ELR (cell line): ENCODE data around the gene BLOC1S3.
"Not testable (repeated sequence)": the region's sequence is repeated elsewhere in the genome, so short reads cannot be mapped to it uniquely, and the experiment has no call there.

ENCODE experiments used
- DNase-seq: peaks from one replicate; pipeline ENCODE4 v3.0.0-alpha.2; 2015; ENCODE audit warnings: low read depth

Gene BLOC1S3

DNA sequence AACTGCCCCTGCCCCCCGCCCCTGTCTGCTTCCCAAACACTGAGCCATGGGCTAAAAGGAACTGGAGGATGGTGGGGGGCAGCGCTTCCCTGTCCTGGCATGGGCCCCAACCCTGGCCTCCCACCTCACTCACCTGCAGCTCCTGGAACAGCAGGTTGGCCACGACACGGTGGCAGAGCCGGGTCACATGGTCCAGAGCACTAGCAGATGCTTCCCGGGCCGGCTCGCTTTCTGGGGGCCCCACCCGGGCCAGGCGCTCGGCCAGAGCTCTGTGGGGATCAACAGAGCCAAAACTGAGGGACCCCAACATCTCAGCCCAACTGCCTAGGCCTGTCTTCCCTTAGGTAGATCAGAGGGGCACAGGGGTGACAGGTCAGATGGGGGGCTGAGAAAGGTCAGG, 46.1 kb downstream of the BLOC1S3 start:
- DNase-seq: no peak

DNA sequence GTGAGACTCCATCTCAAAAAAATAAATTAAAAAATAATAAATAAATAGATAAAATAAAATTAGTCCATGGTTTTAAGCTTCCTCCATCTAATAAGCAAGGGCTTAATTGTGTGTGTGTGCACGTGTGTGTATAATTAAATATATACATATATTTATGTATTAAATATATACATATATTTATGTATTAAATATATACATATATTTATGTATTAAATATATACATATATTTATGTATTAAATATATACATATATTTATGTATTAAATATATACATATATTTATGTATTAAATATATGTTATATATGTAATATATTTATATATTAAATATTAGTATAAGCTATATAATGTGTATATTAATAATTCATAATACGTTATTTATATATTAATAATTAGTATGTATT, 50.5 kb downstream of the BLOC1S3 start:
- not testable (repeated sequence) for DNase-seq
